HG02970 (cell line): ENCODE data around the gene RUBCNL.

ENCODE experiments used
- ATAC-seq: cut with Tn5 transposase; IDR thresholded peaks from one replicate; pipeline ENCODE4 v1.9.1; 2021; ENCODE audit warnings: mild to moderate bottlenecking, moderate library complexity, moderate number of reproducible peaks; ENCODE audit not compliant: unreplicated experiment, low FRiP score

The RUBCNL gene

GRCh38 chr13:46342538-46342937, 44.5 kb downstream of the RUBCNL start:
- ATAC-seq, result no peak

GRCh38 chr13:46341112-46341711, 45.8 kb downstream of the RUBCNL start:
- ATAC-seq, result no peak

DNA sequence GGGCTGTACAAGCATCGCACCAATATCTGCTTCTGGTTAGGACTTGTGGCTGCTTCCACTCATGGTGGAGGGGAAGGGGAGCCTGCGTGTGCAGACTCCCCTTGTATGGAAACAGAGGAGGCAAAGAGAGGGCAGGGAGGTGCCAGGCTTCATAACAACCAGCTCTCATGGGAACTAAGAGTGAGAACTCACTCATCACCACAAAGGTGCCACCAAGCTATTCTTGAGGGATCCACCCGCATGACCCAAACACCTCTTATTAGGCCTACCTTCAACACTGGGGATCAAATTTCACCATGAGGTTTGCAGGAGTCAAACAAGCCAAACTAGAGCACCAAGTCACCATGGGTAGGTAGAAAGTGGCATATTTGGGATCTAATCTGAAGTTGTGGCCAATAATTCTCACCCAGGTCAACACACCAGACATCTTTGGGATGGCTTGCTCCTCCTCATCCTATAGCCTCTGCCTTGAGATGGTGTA, 46.4 kb downstream of the RUBCNL start:
- no peak for ATAC-seq

DNA sequence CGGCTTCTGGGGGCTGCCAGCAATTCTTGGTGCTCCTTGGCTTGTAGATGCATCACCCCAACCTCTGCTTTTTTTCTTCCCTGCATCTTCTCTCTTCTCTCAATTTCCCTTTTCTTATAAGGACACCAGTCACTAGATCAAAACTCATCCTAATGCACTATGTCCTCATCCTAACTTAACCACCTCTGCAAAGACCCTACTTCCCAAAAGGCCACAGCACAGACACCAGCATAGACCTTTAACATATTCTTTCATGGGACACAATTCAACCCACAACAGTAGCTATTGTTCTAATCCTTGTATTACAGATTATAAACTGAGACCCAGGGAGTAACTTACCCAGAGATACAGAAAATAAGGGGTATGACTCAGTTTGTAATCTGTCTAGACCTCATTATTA, 47.0 kb downstream of the RUBCNL start:
- ATAC-seq, result no peak

DNA sequence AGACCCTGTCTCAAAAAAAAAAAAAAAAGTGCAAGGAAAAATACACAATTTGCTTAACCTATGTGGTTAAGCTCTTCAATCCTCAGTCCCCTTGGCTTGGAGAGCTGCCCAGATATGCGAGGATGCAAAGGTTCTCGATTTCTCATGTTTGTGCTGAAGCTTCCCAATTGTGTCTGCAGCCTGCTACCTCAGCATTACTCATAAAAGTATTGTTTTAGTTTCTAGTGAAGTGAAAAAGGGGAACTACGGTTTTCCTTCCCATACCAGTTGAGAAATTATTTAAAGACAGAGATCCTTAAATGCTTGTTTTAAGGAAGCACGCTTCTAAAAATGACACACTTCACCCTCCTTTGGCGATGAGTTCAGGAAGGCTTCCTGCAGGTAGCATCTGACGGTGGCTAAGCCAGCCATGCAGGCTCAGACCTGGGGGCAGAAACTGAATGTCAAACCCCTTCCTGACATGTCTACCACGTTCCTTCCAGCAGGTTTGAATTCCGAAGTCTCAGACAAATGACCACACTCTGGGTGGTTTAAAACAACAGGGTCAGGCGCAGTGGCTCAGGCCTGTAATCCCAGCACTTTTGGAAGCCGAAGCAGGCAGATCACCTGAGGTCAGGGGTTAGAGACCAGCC, 47.9 kb downstream of the RUBCNL start:
- no peak for ATAC-seq

DNA sequence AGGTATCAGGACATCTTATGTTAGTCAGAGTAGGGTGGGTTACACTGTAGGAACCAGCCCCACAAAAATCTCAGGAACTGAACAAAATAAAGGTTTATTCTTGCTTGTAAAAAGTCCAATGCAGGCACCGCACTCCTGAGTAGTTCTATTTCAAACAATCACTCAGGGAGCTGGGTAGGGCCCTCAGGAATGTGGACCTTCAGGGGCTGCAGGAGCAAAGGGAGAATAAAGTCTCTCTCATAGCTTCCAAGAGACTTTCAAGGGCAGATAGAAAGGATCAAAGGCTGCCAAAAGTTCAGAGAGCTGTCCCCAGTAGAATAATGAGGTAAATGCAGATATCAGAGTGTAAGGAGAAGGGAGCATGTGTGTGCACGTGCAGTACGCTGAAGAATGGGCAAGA, 49.4 kb downstream of the RUBCNL start:
- no peak for ATAC-seq

DNA sequence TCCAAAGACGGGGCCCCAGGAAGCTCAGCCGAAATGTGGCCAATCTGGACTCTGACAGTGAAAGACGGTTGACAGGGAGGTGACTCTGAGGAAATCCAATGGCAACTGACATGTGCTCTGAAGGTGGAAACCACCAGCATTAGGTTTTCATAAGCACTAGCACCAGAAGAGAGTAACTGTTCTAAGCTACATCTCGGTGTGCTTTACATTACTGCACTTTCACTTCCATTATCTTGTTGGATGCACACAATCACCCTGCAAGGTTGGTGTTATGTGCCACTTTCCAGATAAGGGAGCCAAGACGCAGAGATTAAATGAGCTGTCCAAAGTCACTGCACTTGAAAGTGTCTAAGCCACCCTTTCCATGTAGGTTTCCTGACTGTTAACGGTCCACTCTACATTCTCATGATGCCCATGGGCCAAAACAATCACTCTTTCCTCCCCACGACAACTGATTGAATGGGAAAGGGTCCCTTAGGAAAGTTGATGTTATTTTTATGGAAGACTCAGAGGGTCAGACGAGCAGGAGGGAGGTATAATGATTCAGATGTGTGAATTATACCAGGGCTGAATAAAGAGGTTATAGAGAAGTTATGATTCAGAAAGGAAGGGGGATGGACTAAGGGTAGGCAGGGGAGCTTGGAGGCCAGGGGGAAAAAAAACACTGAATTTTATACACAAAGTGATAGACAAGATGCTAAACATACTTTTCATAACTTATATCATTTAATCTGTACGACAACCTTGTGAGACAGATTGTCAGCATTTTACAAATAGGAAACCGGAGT, 52.8 kb downstream of the RUBCNL start:
- no peak for ATAC-seq

DNA sequence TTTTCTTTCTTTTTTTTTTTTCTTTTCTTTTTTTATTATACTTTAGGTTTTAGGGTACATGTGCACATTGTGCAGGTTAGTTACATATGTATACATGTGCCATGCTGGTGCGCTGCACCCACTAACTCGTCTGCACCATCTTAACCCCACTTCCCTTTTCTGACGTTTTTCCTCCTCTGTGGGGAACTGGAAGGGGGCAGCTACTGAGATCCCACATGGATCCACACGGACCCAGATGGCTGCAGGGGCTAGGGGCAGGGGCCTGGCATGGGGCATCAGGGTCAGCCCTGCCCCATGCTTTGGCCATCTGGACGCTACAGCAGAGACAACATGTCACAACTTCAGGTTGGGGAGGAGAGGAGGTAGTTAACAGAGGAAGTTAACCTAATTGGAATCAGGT, 54.3 kb downstream of the RUBCNL start:
- no peak for ATAC-seq

GRCh38 chr13:46329624-46330023, 57.4 kb downstream of the RUBCNL start:
- ATAC-seq, result no peak

DNA sequence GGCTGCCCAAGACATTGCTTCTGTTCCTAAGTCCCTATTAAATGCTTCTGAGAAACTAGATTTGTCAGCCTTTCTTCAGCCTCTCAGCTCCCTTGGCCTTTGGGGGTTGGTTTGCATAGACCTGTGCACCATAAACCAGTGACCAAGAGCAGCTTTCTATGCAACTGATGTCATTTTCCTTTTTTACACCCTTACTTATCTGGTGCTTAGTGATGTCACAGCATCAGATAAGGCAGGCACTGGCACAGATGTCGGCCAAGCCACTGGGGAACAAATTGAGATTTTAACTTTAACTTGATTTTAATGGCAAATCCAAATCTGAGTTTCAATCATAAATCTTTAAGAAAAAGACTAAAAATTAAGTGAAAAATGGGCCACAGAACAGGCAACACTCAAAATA, 59.8 kb downstream of the RUBCNL start:
- ATAC-seq, result no peak

DNA sequence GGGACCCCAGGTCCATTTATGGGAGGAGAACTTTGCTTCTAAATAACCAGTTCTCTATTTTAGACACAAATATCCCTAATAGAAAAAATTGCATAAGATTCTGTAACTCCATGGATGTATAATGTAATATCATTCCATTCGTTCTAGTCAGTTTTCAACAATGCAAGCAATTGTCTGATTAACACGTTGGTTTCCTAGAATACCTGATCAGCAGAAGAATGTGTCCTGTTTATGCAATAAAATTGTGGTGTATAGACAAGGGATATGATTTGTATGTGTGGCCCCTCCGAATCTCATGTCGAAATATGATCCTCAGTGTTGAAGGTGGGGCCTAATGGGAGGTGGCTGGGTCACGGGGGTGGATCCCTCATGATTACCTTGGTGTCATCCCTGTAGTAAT, 62.1 kb downstream of the RUBCNL start:
- ATAC-seq, result no peak

GRCh38 chr13:46321494-46322225, 65.4 kb downstream of the RUBCNL start:
- no peak for ATAC-seq

DNA sequence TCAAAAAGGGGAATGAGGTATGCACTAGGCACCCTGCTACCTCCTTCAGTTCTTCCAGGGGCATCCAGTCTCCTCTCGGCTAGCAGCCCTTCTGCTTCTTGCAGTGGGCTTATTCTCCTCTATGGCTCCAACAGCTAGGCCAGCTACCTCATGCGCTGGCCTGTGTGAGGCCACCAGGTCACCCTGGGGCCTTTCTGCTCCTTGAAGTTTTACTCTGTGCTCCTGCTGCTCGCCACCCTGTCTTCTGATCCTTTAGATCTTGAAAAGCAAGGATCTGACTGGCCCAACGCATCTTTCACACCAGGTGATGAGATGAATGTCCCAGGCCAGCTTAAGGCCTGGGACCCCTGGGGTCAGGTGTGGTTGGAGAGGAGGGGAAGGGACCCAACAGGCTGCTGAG, 66.2 kb downstream of the RUBCNL start:
- ATAC-seq, result no peak

- ATAC-seq, result no peak
These were observed 66.6 kb downstream of the RUBCNL start for GRCh38 chr13:46320406-46320805.

DNA sequence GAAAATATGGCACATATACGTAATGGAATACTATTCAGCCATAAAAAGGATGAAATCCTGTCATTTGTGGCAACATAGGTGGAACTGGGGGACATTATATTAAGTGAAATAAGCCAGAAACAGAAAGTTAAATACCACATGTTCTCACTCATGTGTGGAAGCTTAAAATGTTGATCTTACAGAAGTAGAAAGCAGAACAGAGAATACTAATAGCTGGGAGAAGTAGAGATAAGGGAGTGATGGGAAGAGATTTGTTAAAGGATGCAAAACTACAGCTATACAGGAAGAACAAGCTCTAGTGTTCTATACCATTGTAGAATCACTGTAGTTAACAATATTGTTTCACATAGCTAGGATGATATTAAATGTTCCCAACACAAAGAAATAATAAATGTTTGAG, 68.1 kb downstream of the RUBCNL start:
- ATAC-seq, result no peak

GRCh38 chr13:46317120-46317519, 69.9 kb downstream of the RUBCNL start:
- no peak for ATAC-seq

GRCh38 chr13:46315491-46316075, 71.5 kb downstream of the RUBCNL start:
- no peak for ATAC-seq

DNA sequence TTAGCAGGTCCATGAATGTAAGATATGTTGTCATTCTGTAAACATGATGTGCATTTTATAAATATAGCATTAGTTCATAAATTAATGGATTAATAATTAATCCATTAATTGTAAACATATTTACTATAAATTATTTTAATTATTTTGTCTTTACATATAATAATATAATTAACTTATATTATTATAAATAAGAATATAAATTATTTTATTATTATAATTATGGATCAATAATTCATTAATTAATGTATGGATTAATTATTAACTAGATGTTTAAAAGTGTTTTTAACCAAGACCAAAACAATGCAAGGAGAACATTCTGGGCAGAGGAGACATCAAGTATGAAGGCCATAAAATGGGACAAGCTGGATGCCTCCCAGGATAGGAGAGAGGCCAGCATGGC, 72.0 kb downstream of the RUBCNL start:
- no peak for ATAC-seq

- no peak for ATAC-seq
These were observed 72.5 kb downstream of the RUBCNL start for GRCh38 chr13:46314587-46314986.

DNA sequence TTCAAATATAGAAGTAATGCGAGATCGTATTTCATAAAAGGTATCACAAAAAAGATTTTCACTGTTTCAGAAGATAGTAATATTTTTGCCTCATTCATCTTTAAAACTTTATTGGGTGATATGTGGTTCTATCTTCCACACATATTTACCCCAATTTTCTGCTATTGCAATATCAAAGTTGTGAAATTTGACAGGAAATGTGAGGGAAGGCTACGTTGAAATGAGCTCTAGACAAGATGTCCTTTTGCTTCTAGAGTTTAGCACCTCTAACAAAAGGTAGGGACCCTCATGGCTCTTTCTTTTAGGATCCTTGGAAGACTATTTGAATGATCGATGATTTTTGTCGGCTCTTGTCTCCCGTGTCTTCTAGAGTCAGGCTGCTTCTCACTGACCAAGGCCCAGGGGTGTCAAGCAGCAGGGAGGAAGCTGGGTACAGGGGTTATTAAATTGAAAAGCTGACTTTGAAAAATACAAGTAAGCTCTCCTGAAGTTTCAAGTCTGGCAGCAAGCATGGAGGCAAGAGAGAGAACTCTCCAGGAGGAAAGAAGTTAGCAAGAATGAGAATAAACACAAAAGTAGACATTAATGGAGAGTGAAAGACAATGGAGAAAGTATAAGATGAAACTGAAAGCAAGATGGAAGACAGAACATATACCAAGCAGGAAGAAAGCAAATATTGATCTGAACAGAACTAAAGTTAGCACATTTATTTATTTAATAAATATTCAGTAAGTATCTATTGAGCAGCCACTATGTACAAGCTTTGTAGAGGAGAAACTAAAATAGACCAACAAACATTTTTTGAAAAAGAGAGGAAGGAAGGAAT, 73.4 kb downstream of the RUBCNL start:
- ATAC-seq, result no peak
